GM12878 (cell line): ENCODE results near the gene ITIH1. TPM values are rescaled to one million over a fixed set of nuclear protein-coding genes. Genes with fewer than 3 reads are reported as not detected.

Experiments used
- ATAC-seq: fragments of 200-7000 bp; cut with Tn5 transposase; 3 replicates; pipeline ENCODE4 v1.9.1; 2020; ENCODE audit warnings: mild to moderate bottlenecking, moderate library complexity
- BruUV-seq: library from RNA; stranded (reverse); fragments of 400-500 nt; replicated peaks from 2 replicates; lab custom pipeline; 2021; lab: Mats Ljungman, UMichigan
- CTCF ChIA-PET: fragments of 300-600 bp; sonication (Branson Sonifier 250); formaldehyde crosslinking; extraction: SDS; loops from one replicate; lab custom pipeline; 2021; ENCODE audit warnings: inconsistent platforms; lab: Yijun Ruan, JAX
- POLR2A ChIA-PET: fragments of 350-600 bp; formaldehyde crosslinking; extraction: SDS; loops from one replicate; lab custom pipeline; 2021; ENCODE audit warnings: inconsistent platforms; lab: Charles Lee
- RAD21 ChIA-PET: fragments of 300-600 bp; sonication (Branson Sonifier 250); formaldehyde crosslinking; loops from one replicate; lab custom pipeline; 2023; ENCODE audit warnings: antibody characterized with exemption; ENCODE audit not compliant: unreplicated experiment; lab: Charles Lee
- SMC1A ChIA-PET: fragments of 300-600 bp; sonication (Branson Sonifier 250); formaldehyde crosslinking; loops from one replicate; lab custom pipeline; 2023; ENCODE audit not compliant: unreplicated experiment, uncharacterized antibody; lab: Charles Lee
- DNase-seq: peaks from one replicate; pipeline ENCODE4 v3.0.0-alpha.2; 2011; ENCODE audit warnings: low read depth, low spot score
- FAIRE-seq: peaks from 3 replicates; lab custom pipeline; 2011; peaks lifted over from hg19 to GRCh38; lab: Jason Lieb, UNC
- H2AFZ ChIP-seq: 2 replicates; pipeline ENCODE4 v1.6.0; 2011; ENCODE audit warnings: low read depth, low read length, control low read depth; ENCODE audit not compliant: control insufficient read depth
- H3K27ac ChIP-seq: 2 replicates; pipeline ENCODE4 v1.5.1; 2011; ENCODE audit warnings: control low read depth; ENCODE audit not compliant: control insufficient read depth, insufficient read depth
- H3K27me3 ChIP-seq, 2 experiments: replicated peaks in 1 of 2; 2 replicates each; pipeline versions ENCODE4 v1.6.0 to v1.6.1; 2011; ENCODE audit warnings: low read length in 1 of 2; ENCODE audit not compliant: control insufficient read depth in 2 of 2, insufficient read depth in 2 of 2
- H3K36me3 ChIP-seq, 2 experiments: 2 replicates each; pipeline ENCODE4 v1.5.1; 2011; ENCODE audit warnings: low read length in 1 of 2; ENCODE audit not compliant: control insufficient read depth in 2 of 2, insufficient read depth in 2 of 2
- H3K4me1 ChIP-seq: 2 replicates; pipeline ENCODE4 v1.6.1; 2011; ENCODE audit warnings: mild to moderate bottlenecking, low read length, moderate library complexity, mixed read lengths; ENCODE audit not compliant: control insufficient read depth, insufficient read depth
- H3K4me2 ChIP-seq: 2 replicates; pipeline ENCODE4 v1.6.0; 2011; ENCODE audit warnings: control low read depth; ENCODE audit not compliant: control insufficient read depth, insufficient read depth
- H3K4me3 ChIP-seq: fragments of 200-600 bp; sonication (generic); 2 replicates; pipeline ENCODE4 v1.5.1; 2016
- H3K79me2 ChIP-seq: 2 replicates; pipeline ENCODE4 v1.6.0; 2011; ENCODE audit warnings: low read length; ENCODE audit not compliant: control insufficient read depth, insufficient read depth
- H3K9ac ChIP-seq: 2 replicates; pipeline ENCODE4 v1.8.0; 2011; ENCODE audit warnings: low read length, control low read depth, mixed read lengths; ENCODE audit not compliant: control insufficient read depth, insufficient read depth
- H3K9me3 ChIP-seq: replicated peaks from 3 replicates; pipeline ENCODE4 v1.5.1; 2011; ENCODE audit warnings: mild to moderate bottlenecking, low read length; ENCODE audit not compliant: control insufficient read depth, insufficient read depth
- H4K20me1 ChIP-seq: 2 replicates; pipeline ENCODE4 v1.6.0; 2011; ENCODE audit not compliant: control insufficient read depth, insufficient read depth
- CBX5 ChIP-seq: sonication (generic); IDR thresholded peaks from 2 replicates; pipeline ENCODE4 v1.6.1; 2016; ENCODE audit warnings: low read depth, moderate library complexity, mild to moderate bottlenecking, inconsistent platforms
- DPF2 ChIP-seq: fragments of 450-650 bp; IDR thresholded peaks from 2 replicates; pipeline ENCODE4 v1.6.1; 2017; ENCODE audit warnings: mild to moderate bottlenecking
- EED ChIP-seq: sonication (generic); IDR thresholded peaks from 2 replicates; pipeline ENCODE4 v1.6.1; 2016; ENCODE audit warnings: antibody characterized with exemption, low read depth
- EZH2 ChIP-seq: IDR thresholded peaks from 2 replicates; pipeline ENCODE4 v1.6.1; 2012; ENCODE audit warnings: low read depth, mild to moderate bottlenecking, control low read depth, inconsistent platforms, low read length, borderline replicate concordance; ENCODE audit not compliant: control insufficient read depth
- FOS ChIP-seq: IDR thresholded peaks from 3 replicates; pipeline ENCODE4 v1.6.1; 2011; ENCODE audit warnings: borderline replicate concordance; ENCODE audit not compliant: insufficient read length; ENCODE audit errors: extremely low read depth
- IKZF1 ChIP-seq: fragments of 450-650 bp; conservative IDR thresholded peaks from 2 replicates; pipeline ENCODE4 v1.6.1; 2017; ENCODE audit warnings: antibody characterized with exemption, mild to moderate bottlenecking
- JUNB ChIP-seq: IDR thresholded peaks from 2 replicates; pipeline ENCODE4 v1.6.1; 2016; ENCODE audit warnings: antibody characterized with exemption, mild to moderate bottlenecking
- MYC ChIP-seq: IDR thresholded peaks from 2 replicates; pipeline ENCODE4 v1.6.1; 2011; ENCODE audit warnings: mild to moderate bottlenecking, low read length, moderate library complexity, inconsistent platforms; ENCODE audit not compliant: insufficient read depth, insufficient replicate concordance, insufficient read length, severe bottlenecking
- NFIC ChIP-seq: IDR thresholded peaks from 2 replicates; pipeline ENCODE4 v1.6.1; 2012; ENCODE audit warnings: low read depth, mild to moderate bottlenecking, inconsistent platforms, low read length, moderate library complexity
- NFXL1 ChIP-seq: fragments of 450-650 bp; IDR thresholded peaks from 2 replicates; pipeline ENCODE4 v1.6.1; 2017; ENCODE audit warnings: antibody characterized with exemption, mild to moderate bottlenecking, borderline replicate concordance
- PAX5 ChIP-seq: IDR thresholded peaks from 2 replicates; pipeline ENCODE4 v1.6.1; 2011; ENCODE audit warnings: low read depth, low read length, borderline replicate concordance
- POLR2A ChIP-seq: IDR thresholded peaks from 2 replicates; pipeline ENCODE4 v1.6.1; 2011; ENCODE audit warnings: low read depth, mild to moderate bottlenecking, low read length
- RFX5 ChIP-seq: IDR thresholded peaks from 2 replicates; pipeline ENCODE4 v1.6.1; 2011; ENCODE audit warnings: low read depth, low read length, improper control_type of control experiment
- SIX5 ChIP-seq: IDR thresholded peaks from 2 replicates; pipeline ENCODE4 v1.6.1; 2011; ENCODE audit warnings: mild to moderate bottlenecking, low read depth, low read length, moderate library complexity; ENCODE audit not compliant: severe bottlenecking
- SREBF1 ChIP-seq: IDR thresholded peaks from 2 replicates; pipeline ENCODE4 v1.6.1; 2012; ENCODE audit warnings: mild to moderate bottlenecking, low read length
- TCF7 ChIP-seq: IDR thresholded peaks from 2 replicates; pipeline ENCODE4 v1.6.1; 2014; ENCODE audit warnings: antibody characterized with exemption, borderline replicate concordance
- ZNF622 ChIP-seq: fragments of 450-650 bp; IDR thresholded peaks from 2 replicates; pipeline ENCODE4 v1.6.1; 2017; ENCODE audit warnings: mild to moderate bottlenecking, inconsistent platforms
- WGBS: methylation state at CpG from one replicate; pipeline ENCODE4 v1.1.6; 2016; ENCODE audit warnings: low lambda C conversion rate; ENCODE audit not compliant: insufficient replicate concordance, insufficient coverage; ENCODE audit errors: missing lambda C conversion rate; 5-methylcytosine and 5-hydroxymethylcytosine counted together
- in situ Hi-C: fragments of 300-500 bp; cut with MboI; formaldehyde crosslinking; loops from 9 replicates; pipeline ENCODE4 v1.14.3; 2018; ENCODE audit warnings: mixed read lengths
- intact Hi-C: fragments of 100-400 bp; cut with micrococcal nuclease; formaldehyde crosslinking; loops from one replicate; pipeline ENCODE4 v1.14.2; 2022; ENCODE audit not compliant: unreplicated experiment
- polyA plus RNA-seq, 11 experiments: library from polyadenylated mRNA; depleted of rRNA in 4 of 11; unstranded in 6 of 11; stranded (reverse) in 5 of 11; fragments of >200 nt; fragmentation: Nextera tagmentation in 4 of 11; fragmentation: Illumina TruSeq in 1 of 11; extraction: Ambion mirVana in 4 of 11; extraction: Trizol in 1 of 11; gene quantifications; 1 replicate in 1 of 11; 2 replicates in 10 of 11; pipeline versions ENCODE4 v1.2.1 to v1.2.3, GENCODE V29; 2011 to 2016; ENCODE audit warnings: inconsistent platforms in 2 of 11, missing spikeins in 2 of 11, low read depth in 1 of 11
- total RNA-seq, 4 experiments: library from RNA; depleted of rRNA in 3 of 4; stranded (reverse); fragments of >200 nt in 3 of 4; fragmentation: Illumina TruSeq in 1 of 4; extraction: Trizol in 1 of 4; gene quantifications; 2 replicates each; pipeline versions ENCODE4 v1.2.1 to v1.2.3, GENCODE V29; 2013 to 2021
- TF ChIP-seq, protein P1 (sequence below): fragments of 450-650 bp; IDR thresholded peaks from 2 replicates; pipeline ENCODE4 v1.6.1; 2017; ENCODE audit warnings: mild to moderate bottlenecking

The ITIH1 gene
- total and polyA plus RNA-seq, 10 of the 15 experiments (the other 5 are each of a cell fraction or from before 2014, with no cell fraction given) = 0.33 to 0.64 (median 0.44) TPM; not detected in 7

DNA sequence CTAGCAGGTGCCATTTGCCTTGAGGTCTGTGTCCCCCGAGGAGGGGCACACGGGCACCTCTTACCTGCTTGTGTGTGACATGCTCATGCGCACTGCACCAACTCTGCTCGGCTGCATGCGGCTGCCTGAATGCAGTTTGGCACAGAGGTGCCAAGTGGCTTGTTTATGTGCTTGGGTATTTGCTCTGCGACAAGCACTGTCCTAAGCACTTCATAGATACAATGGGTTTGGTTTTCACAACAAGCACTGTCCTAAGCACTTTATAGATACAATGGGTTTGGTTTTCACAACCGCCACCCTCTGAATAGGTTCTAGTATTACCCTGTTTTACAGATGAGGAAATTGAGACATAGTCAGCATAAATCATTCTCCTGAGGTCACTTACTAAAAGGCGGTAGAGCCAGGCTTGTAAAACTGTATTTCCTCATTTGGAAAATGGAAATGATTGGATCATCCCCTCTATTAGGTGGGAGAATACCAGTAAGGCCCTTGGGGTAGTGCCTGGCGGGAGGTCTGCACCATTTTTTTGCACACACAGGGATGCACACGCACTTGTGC is 52.6 kb downstream of the ITIH1 start:
- FAIRE-seq (no peak), ATAC-seq (no peak), DNase-seq (no peak)
- H3K4me3 ChIP-seq = no peak overlapping the region
- no peak for TF ChIP-seq JUNB
- ChIA-PET POLR2A (no interaction called here), RAD21 (no interaction called here), SMC1A (no interaction called here), CTCF (interaction anchor here (1.6 kb wide), 1 partner anchor 9 kb away, joined by 5 read pairs; no protein-coding TSS in a partner anchor)
- no peak overlapping the region for H3K9ac ChIP-seq
- H2AFZ ChIP-seq = no peak overlapping the region
- no peak overlapping the region for H3K4me2 ChIP-seq
- no peaks in the 10 kb centered on the region for H3K4me1 ChIP-seq
- 77% methylated on average over 10 of the region's 10 CpGs for WGBS
- H3K36me3 ChIP-seq = no peaks in the 10 kb centered on the region; a peak in 2 of 4 replicates
- in situ Hi-C loops (no loop called here), intact Hi-C loops (no loop called here)
- H3K27ac ChIP-seq = no peak overlapping the region
- H3K27me3 ChIP-seq = no peaks in the 10 kb centered on the region
- H3K79me2 ChIP-seq = no peaks in the 10 kb centered on the region
- H4K20me1 ChIP-seq = no peaks in the 10 kb centered on the region
- BruUV-seq = no TSS peak
- H3K9me3 ChIP-seq = no peaks in the 10 kb centered on the region

GRCh38 chr3:52830535-52831258 is 53.3 kb downstream of the ITIH1 start, which contains the start of gene ITIH4:
TSS of gene ITIH4 (minus strand) at chr3:52830672. CDS start at chr3:52830642, 30 bp downstream.
- Histone ChIP-seq H3K4me3 (no peak within 1 kb of the TSS), H3K79me2 (no peaks in the 10 kb centered on the region), H3K9ac (no peak within 1 kb of the TSS), H3K9me3 (no peaks in the 10 kb centered on the region), H3K36me3 (no peaks in the 10 kb centered on the region; a peak in 2 of 4 replicates), H3K27me3 (no peaks in the 10 kb centered on the region), H4K20me1 (no peaks in the 10 kb centered on the region), H3K27ac (no peak within 1 kb of the TSS), H2AFZ (no peak within 1 kb of the TSS), H3K4me1 (no peaks in the 10 kb centered on the region), H3K4me2 (no peak within 1 kb of the TSS)
- intact Hi-C loops = no loop called here
- DNase-seq = no peak
- 83% methylated on average over 16 of the region's 16 CpGs for WGBS
- no TSS peak for BruUV-seq
- in situ Hi-C loops = no loop called here
- ChIA-PET SMC1A (no interaction called here), CTCF (no interaction called here), RAD21 (no interaction called here), POLR2A (no interaction called here)
- ATAC-seq = no peak
- no peak for FAIRE-seq
- TF ChIP-seq, protein P1, sequence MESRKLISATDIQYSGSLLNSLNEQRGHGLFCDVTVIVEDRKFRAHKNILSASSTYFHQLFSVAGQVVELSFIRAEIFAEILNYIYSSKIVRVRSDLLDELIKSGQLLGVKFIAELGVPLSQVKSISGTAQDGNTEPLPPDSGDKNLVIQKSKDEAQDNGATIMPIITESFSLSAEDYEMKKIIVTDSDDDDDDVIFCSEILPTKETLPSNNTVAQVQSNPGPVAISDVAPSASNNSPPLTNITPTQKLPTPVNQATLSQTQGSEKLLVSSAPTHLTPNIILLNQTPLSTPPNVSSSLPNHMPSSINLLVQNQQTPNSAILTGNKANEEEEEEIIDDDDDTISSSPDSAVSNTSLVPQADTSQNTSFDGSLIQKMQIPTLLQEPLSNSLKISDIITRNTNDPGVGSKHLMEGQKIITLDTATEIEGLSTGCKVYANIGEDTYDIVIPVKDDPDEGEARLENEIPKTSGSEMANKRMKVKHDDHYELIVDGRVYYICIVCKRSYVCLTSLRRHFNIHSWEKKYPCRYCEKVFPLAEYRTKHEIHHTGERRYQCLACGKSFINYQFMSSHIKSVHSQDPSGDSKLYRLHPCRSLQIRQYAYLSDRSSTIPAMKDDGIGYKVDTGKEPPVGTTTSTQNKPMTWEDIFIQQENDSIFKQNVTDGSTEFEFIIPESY = no peak
- no peak for TF ChIP-seq DPF2
- TF ChIP-seq NFXL1 = no peak
- TF ChIP-seq IKZF1 = no peak
- TF ChIP-seq PAX5 = no peak
- TF ChIP-seq FOS = no peak
- no peak for TF ChIP-seq EED
- TF ChIP-seq POLR2A = no peak
- TF ChIP-seq EZH2 = no peak
- TF ChIP-seq MYC = no peak
- no peak for TF ChIP-seq SIX5
- no peak for TF ChIP-seq NFIC
- no peak for TF ChIP-seq ZNF622
- TF ChIP-seq SREBF1 = no peak
- TF ChIP-seq RFX5 = no peak
- no peak for TF ChIP-seq TCF7
- TF ChIP-seq CBX5 = no peak
